ENCODE measurements around the gene SLC15A4.
"Not testable (repeated sequence)": the region's sequence is repeated elsewhere in the genome, so short reads cannot be mapped to it uniquely, and the experiment has no call there.

DNA sequence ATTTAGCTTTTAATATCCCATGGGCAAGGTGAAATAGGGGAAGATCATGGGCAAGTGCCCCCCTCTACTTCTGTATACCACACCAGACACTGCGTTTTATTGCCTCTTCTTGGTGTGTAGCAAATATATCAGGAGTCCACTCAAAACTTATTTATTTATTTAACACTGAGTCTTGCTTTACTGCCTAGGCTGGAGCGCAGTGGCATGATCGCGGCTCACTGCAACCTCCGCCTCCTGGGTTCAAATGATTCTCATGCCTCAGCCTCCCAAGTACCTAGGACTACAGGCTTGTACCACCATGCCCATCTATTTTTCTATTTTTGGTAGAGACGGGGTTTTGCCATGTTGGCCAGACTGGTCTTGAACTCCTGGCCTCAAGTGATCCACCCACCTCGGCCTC is 27.7 kb upstream of the SLC15A4 start:
- TF ChIP-seq, protein P1, sequence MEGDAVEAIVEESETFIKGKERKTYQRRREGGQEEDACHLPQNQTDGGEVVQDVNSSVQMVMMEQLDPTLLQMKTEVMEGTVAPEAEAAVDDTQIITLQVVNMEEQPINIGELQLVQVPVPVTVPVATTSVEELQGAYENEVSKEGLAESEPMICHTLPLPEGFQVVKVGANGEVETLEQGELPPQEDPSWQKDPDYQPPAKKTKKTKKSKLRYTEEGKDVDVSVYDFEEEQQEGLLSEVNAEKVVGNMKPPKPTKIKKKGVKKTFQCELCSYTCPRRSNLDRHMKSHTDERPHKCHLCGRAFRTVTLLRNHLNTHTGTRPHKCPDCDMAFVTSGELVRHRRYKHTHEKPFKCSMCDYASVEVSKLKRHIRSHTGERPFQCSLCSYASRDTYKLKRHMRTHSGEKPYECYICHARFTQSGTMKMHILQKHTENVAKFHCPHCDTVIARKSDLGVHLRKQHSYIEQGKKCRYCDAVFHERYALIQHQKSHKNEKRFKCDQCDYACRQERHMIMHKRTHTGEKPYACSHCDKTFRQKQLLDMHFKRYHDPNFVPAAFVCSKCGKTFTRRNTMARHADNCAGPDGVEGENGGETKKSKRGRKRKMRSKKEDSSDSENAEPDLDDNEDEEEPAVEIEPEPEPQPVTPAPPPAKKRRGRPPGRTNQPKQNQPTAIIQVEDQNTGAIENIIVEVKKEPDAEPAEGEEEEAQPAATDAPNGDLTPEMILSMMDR (IDR thresholded peaks at IDR 0.05): not testable (repeated sequence)
- not testable (repeated sequence) for TF ChIP-seq POLR2A (IDR thresholded peaks at IDR 0.05)
